Heart right ventricle (tissue), 16 donors: ENCODE results near the gene KNSTRN. TPM values are rescaled to one million over a fixed set of nuclear protein-coding genes. Genes with fewer than 3 reads are reported as not detected.

Source experiments
- ATAC-seq, 8 donors: fragments of 200-7000 bp; cut with Tn5 transposase; one replicate each; pipeline ENCODE4 v1.9.1; 2020; ENCODE audit warnings: mild to moderate bottlenecking in 8 of 8, moderate library complexity in 8 of 8, moderate number of reproducible peaks in 1 of 8
- DNase-seq, 2 donors: peaks; one replicate each; pipeline ENCODE4 v3.0.0-alpha.2; 2020
- H3K27ac ChIP-seq, 10 donors: fragments of 200-600 bp; sonication (generic) in 2 of 10; one replicate each; pipeline versions ENCODE4 v1.5.0 to v1.8.0; 2020 to 2022; ENCODE audit warnings: mild to moderate bottlenecking in 3 of 10
- H3K27me3 ChIP-seq, 7 donors: fragments of 200-600 bp; one replicate each; pipeline ENCODE4 v1.8.0; 2021 to 2022; ENCODE audit warnings: mild to moderate bottlenecking in 2 of 7
- H3K36me3 ChIP-seq, 9 donors: fragments of 200-600 bp; sonication (generic) in 1 of 9; one replicate each; pipeline versions ENCODE4 v1.5.0 to v1.8.0; 2020 to 2022; ENCODE audit warnings: mild to moderate bottlenecking in 2 of 9
- H3K4me1 ChIP-seq, 9 donors: fragments of 200-600 bp; sonication (generic) in 1 of 9; one replicate each; pipeline versions ENCODE4 v1.5.0 to v1.8.0; 2020 to 2022; ENCODE audit warnings: mild to moderate bottlenecking in 4 of 9
- H3K4me3 ChIP-seq, 10 donors: fragments of 200-600 bp; sonication (generic) in 2 of 10; one replicate each; pipeline versions ENCODE4 v1.5.0 to v1.8.0; 2020 to 2022; ENCODE audit warnings: mild to moderate bottlenecking in 7 of 10, moderate library complexity in 2 of 10
- H3K9me3 ChIP-seq, 11 donors: fragments of 200-600 bp in 10 of 11; sonication (generic) in 2 of 11; one replicate each; pipeline versions ENCODE4 v1.5.0 to v1.8.0; 2013 to 2022; ENCODE audit warnings: mild to moderate bottlenecking in 2 of 11, control low read depth in 1 of 11, moderate library complexity in 1 of 11
- CTCF ChIP-seq, 9 donors: fragments of 200-600 bp; sonication (generic) in 2 of 9; IDR thresholded peaks; one replicate each; pipeline versions ENCODE4 v1.5.0 to v1.8.0; 2021 to 2022; ENCODE audit warnings: antibody characterized with exemption in 9 of 9, mild to moderate bottlenecking in 5 of 9, moderate library complexity in 1 of 9
- WGBS, 2 donors: extraction: QIAGEN DNeasy Blood & Tissue Kit; methylation state at CpG; one replicate each; pipeline ENCODE4 v1.1.7; 2013; ENCODE audit warnings: inconsistent platforms in 1 of 2; 5-methylcytosine and 5-hydroxymethylcytosine counted together
- intact Hi-C, 10 donors: fragments of 100-400 bp; cut with DNase I; formaldehyde crosslinking; loops; one replicate each; pipeline versions ENCODE4 v1.11.1 to v1.14.2; 2022
- polyA plus RNA-seq, 2 donors: library from polyadenylated mRNA; stranded (reverse); fragments of 200-250 nt; gene quantifications; one replicate each; pipeline ENCODE4 v1.2.3, GENCODE V29; 2013
- total RNA-seq, 10 donors: library from RNA; stranded (reverse); fragmentation: NEBNext Ultra II Directional in 3 of 10; extraction: Animal tissue kit (Norgen Biotek cat#: 25700) in 3 of 10; gene quantifications; one replicate each; pipeline versions ENCODE4 v1.2.1 to v1.2.4, GENCODE V29; 2021 to 2023
- donor health status: Arrhythmogenic right ventricular cardiomyopathy.
- donor health status: ischemic (EF 13 %, LVEDD 7.1; RV severe dilation, severe dysfunction).
- donor health status: healthy with polysubstance abuse.
- donor health status: DM: no; HTN: yes; CAD: no.
- donor health status: DM: no; HTN: no; CAD: no.
- donor health status: ischemic (EF 25% LVEDD 6.9; RV normal size, moderate dysfunction).
- donor health status: ischemic (EF 25% LVEDD 5.7; RV mildly dilated, moderate dysfunction).
- donor health status: healthy.
- donor health status: DM: yes; HTN: yes; CAD: no.
- donor health status: Ischemic cardiomyopathy.
- donor health status: ischemic (EF 35%, LVEDD 5.7; RV mildly dilated, moderate dysfunction).
- donor health status: nonischemic (EF 11% LVEDD 7.7; RV severe dilation, severe dysfunction).
- donor health status: DM: yes; HTN: yes; CAD: no.
- donor health status: PGD.
- donor health status: ischemic (EF 29% LVEDD 5.4; RV normal size, mild dysfunction).
- donor health status: nonischemic (EF 23%, LVEDD 6.1; RV moderate dilation, normal function).

The KNSTRN gene
- total and polyA plus RNA-seq, 12 donors: 5.3 to 16.0 (median 8.3) TPM

GRCh38 chr15:40438712-40439111 lies 56.2 kb downstream of the KNSTRN start:
- Histone ChIP-seq H3K9me3 (no peaks in the 10 kb centered on the region), H3K27ac (no peak overlapping the region)
- ATAC-seq: peak in 1 of 8 donors; percentile 3

GRCh38 chr15:40439461-40439959 lies 57.0 kb downstream of the KNSTRN start:
- Histone ChIP-seq H3K4me3 (peak overlapping the region in 9 of 10 donors; percentile 58 to 99 (median 88)), H3K27me3 (peaks cover 10 to 67% (median 23%) of the 10 kb centered on the region in 7 donors), H3K27ac (peak overlapping the region in 7 of 10 donors; percentile 16 to 83 (median 46)), H3K9me3 (no peaks in the 10 kb centered on the region), H3K36me3 (no peaks in the 10 kb centered on the region), H3K4me1 (peaks cover 19 to 73% (median 55%) of the 10 kb centered on the region in 9 donors)
- intact Hi-C loops: no loop called here
- DNase-seq (no peak), ATAC-seq (peak in 3 of 8 donors; percentile 2 to 7 (median 5))
- no peak for TF ChIP-seq CTCF (IDR thresholded peaks at IDR 0.05)
- 19 to 23% methylated on average over 15 of the region's 15 CpGs for WGBS, 2 donors

More at GRCh38 chr15:40438712-40439111, 56.2 kb downstream of the KNSTRN start:
- intact Hi-C loops: no loop called here
- Histone ChIP-seq H3K36me3 (no peaks in the 10 kb centered on the region), H3K27me3 (peaks cover 10 to 73% (median 23%) of the 10 kb centered on the region in 7 donors), H3K4me3 (no peak overlapping the region), H3K4me1 (peaks cover 19 to 66% (median 47%) of the 10 kb centered on the region in 9 donors)
- TF ChIP-seq CTCF (IDR thresholded peaks at IDR 0.05): no peak
- WGBS, 2 donors: 44 to 50% methylated on average over 12 of the region's 12 CpGs
- peak in 1 of 2 donors; percentile 25 for DNase-seq

GRCh38 chr15:40439960-40440742 lies 57.6 kb downstream of the KNSTRN start:
- Histone ChIP-seq H3K27me3 (peaks cover 10 to 60% (median 23%) of the 10 kb centered on the region in 7 donors), H3K4me1 (peaks cover 19 to 80% (median 61%) of the 10 kb centered on the region in 9 donors), H3K27ac (peak overlapping the region in 9 of 10 donors; percentile 2 to 83 (median 46)), H3K4me3 (peak overlapping the region; percentile 25 to 99 (median 86)), H3K9me3 (no peaks in the 10 kb centered on the region), H3K36me3 (no peaks in the 10 kb centered on the region)
- peak in 1 of 2 donors; percentile 29 for DNase-seq
- 0 to 1% methylated on average over 34 to 35 of the region's 35 CpGs for WGBS, 2 donors
- ATAC-seq: peak in 7 of 8 donors; percentile 9 to 53 (median 26)
- TF ChIP-seq CTCF (IDR thresholded peaks at IDR 0.05): no peak
- intact Hi-C loops: loop anchor here in 3 of 10 donors (5.0 to 10.0 kb wide), 2 partner anchors 65 to 67 kb away; no protein-coding TSS in a partner anchor

- peak in 4 of 9 donors; percentile 22 to 53 (median 40) for TF ChIP-seq CTCF (IDR thresholded peaks at IDR 0.05)
These were observed 58.4 kb downstream of the KNSTRN start, which contains the start of gene BAHD1 for GRCh38 chr15:40440743-40441564. Gene BAHD1, plus strand, starts transcription at chr15:40440953. Its CDS starts 17,512 bp downstream, at chr15:40458465.

More at GRCh38 chr15:40440743-40441564, 58.4 kb downstream of the KNSTRN start, which contains the start of gene BAHD1:
- WGBS, 2 donors: 0 to 1% methylated on average over 46 to 119 of the region's 119 CpGs
- intact Hi-C loops: loop anchor here in 3 of 10 donors (5.0 to 10.0 kb wide), 2 partner anchors 64 to 66 kb away; no protein-coding TSS in a partner anchor
- Histone ChIP-seq H3K9me3 (no peaks in the 10 kb centered on the region), H3K27ac (peak within 1 kb of the TSS; percentile 61 to 89 (median 82)), H3K27me3 (peaks cover 8 to 52% (median 18%) of the 10 kb centered on the region in 7 donors), H3K4me1 (peaks cover 19 to 83% (median 65%) of the 10 kb centered on the region in 9 donors), H3K36me3 (no peaks in the 10 kb centered on the region), H3K4me3 (peak within 1 kb of the TSS; percentile 73 to 99 (median 88))
- DNase-seq: peak; percentile 98 to 99
- peak; percentile 87 to 96 (median 94) for ATAC-seq
